Measurements from ENCODE around the gene MPRIP.

Gene MPRIP

GRCh38 chr17:17167986-17168385 is 125.7 kb downstream of the MPRIP start:
- no peak for DNase-seq (ENCODE audit: low read depth in 2 of 2)
- no peak for TF ChIP-seq CTCF (IDR thresholded peaks at IDR 0.05; ENCODE audit: low read depth, low read length)
- H3K4me3 ChIP-seq (replicated peaks in 1 of 2; ENCODE audit: low read depth in 2 of 2, low read length in 2 of 2): no peak overlapping the region

- DNase-seq (ENCODE audit: low read depth in 2 of 2): no peak
- no peak for TF ChIP-seq CTCF (IDR thresholded peaks at IDR 0.05; ENCODE audit: low read depth, low read length)
- H3K4me3 ChIP-seq (replicated peaks in 1 of 2; ENCODE audit: low read depth in 2 of 2, low read length in 2 of 2): no peak overlapping the region
These were observed 126.1 kb downstream of the MPRIP start for GRCh38 chr17:17168401-17168800.

- no peak overlapping the region for H3K4me3 ChIP-seq (replicated peaks in 1 of 2; ENCODE audit: low read depth in 2 of 2, low read length in 2 of 2)
- TF ChIP-seq CTCF (IDR thresholded peaks at IDR 0.05; ENCODE audit: low read depth, low read length): no peak
- DNase-seq (ENCODE audit: low read depth in 2 of 2): no peak
These were observed 127.1 kb downstream of the MPRIP start for GRCh38 chr17:17169396-17169795.

GRCh38 chr17:17170346-17170985 is 128.2 kb downstream of the MPRIP start:
- TF ChIP-seq CTCF (IDR thresholded peaks at IDR 0.05; ENCODE audit: low read depth, low read length): no peak
- DNase-seq (ENCODE audit: low read depth in 2 of 2): no peak
- no peak overlapping the region for H3K4me3 ChIP-seq (replicated peaks in 1 of 2; ENCODE audit: low read depth in 2 of 2, low read length in 2 of 2)

GRCh38 chr17:17171186-17171585 is 128.9 kb downstream of the MPRIP start:
- TF ChIP-seq CTCF (IDR thresholded peaks at IDR 0.05; ENCODE audit: low read depth, low read length): no peak
- H3K4me3 ChIP-seq (replicated peaks in 1 of 2; ENCODE audit: low read depth in 2 of 2, low read length in 2 of 2): no peak overlapping the region
- no peak for DNase-seq (ENCODE audit: low read depth in 2 of 2)

GRCh38 chr17:17172001-17172939 is 130.0 kb downstream of the MPRIP start:
- no peak for TF ChIP-seq CTCF (IDR thresholded peaks at IDR 0.05; ENCODE audit: low read depth, low read length)
- DNase-seq (ENCODE audit: low read depth in 2 of 2): no peak
- H3K4me3 ChIP-seq (replicated peaks in 1 of 2; ENCODE audit: low read depth in 2 of 2, low read length in 2 of 2): no peak overlapping the region

All from cardiac fibroblast (primary cell).